HG03045 (cell line): ENCODE results near the gene POLA2.

Experiments used
- ATAC-seq: cut with Tn5 transposase; IDR thresholded peaks from one replicate; pipeline ENCODE4 v1.9.1; 2021; ENCODE audit warnings: mild to moderate bottlenecking, moderate library complexity; ENCODE audit not compliant: unreplicated experiment

Gene POLA2

DNA sequence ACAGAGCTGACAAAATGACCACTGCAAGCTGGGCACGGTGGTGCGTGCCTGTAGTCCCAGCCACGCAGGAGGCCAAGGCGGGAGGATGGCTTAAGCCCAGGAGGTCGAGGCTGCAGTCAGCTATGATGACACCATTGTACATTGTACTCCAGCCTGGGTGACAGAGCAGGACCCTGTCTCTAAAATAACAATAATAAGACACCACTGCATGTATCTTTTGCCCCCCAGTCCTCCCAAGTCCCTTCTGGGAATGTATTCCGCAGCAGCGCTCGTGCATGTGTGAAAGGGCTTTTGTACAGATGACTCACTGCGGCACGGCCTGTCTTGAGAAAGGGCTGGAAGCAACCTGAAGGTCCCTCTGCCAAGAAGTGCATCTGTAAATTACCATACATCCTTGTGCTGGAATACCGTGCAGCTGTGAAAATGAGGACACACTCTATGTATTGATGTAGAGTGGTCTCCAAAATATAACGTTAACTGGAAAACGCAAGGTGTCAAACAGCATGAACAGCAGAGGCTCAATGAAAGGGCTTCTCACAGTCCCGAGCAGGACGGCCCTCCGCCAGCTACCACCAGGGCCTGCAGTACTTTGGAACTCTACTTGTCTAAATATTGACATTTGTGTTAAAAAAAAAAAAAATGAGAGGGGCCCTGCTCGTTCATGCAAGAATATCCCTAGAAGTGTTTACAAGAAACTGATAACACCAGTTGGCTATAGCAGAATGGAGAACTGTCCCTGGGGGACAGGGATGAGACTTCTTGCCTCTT lies 43.9 kb downstream of the POLA2 start:
- ATAC-seq, result no peak

- no peak for ATAC-seq
Observed at GRCh38 chr11:65307298-65308229, 45.8 kb downstream of the POLA2 start.

DNA sequence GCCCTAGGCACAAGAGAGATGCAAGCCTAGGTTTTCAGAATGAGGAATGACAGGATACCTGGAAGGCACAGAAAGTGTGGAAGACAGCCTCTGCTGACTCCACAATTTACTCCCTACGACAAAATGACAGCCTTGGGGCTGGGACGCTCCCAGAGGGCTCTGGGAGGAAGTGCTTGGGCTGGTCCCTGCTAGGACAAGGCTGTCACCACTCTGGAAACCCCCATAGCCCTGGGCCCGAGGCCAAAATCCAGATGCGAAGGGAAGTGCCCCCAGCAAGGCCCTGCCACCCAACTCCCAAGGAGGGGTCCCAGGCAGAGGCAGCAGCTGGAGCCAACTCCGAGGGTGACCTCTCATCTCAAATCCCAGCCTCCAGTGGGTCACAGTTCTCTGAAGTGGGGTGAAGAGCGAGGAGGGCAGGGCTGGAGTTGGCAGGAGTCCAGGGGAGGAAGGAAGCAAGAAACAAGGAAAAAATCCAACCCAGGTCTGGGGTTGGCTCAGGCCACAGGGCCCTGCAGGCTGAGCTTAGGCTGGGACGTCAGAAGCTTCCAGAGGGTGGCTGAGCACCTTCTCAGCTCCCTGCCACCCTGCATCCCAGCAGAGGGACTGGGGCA lies 46.6 kb downstream of the POLA2 start:
- no peak for ATAC-seq

DNA sequence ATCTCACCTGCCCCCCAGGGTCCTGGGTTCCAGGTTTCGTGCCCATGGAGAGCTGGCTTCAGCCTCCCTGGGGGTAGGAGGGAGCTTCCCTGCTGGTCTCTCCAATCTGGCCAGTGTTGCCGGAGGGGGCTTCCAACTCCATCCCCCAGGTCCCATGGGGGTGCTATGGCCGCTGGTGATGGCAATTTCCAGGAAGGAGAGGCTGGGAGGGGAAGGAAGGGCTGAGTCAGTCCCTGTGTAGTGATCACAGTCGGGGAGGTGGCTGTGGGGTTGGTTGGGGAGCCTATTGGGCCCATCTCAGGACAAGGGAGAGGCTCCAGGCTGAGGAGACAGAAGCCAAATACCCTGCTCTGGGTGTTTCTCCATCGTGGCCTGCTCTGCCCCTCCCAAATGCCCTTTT lies 47.2 kb downstream of the POLA2 start:
- no peak for ATAC-seq

DNA sequence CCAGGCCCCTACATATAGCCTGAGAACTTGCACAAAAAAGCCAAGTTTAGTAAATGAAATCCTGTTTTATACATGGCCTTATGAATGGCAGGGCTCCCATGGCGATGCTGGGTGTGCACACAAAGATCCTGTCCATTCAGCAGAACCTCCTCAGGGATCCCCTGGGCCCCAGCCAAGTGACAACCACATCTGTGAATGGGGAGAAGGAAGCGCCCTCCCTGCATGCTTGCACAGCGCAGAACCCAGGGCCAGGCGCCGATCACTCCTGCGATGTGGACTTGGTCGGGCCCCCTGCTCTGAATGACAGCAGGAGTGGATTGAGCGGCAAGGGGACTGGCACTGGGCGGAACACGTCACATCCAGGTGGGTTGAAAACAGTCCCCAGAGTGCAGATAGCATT lies 48.5 kb downstream of the POLA2 start:
- no peak for ATAC-seq

DNA sequence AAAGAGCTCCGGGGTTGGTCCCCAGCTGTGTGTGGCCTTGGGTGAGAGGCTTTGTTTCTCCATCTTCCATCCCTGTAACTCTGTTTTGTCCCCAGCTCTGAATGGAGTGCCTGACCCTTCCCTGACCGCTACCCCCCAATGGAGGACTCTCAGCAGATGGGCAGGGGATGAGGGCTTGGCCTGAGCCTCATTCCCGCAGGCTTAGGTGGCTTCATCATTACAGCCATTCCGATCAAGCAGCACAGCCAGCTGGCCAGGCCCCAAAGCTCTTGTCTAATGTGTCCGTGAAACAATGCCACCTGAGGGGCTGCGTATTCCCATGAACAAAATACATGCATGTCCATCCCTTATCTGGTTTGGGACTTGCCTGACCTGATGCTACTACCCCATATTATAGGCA lies 49.0 kb downstream of the POLA2 start:
- ATAC-seq, result no peak

GRCh38 chr11:65311170-65311678 lies 49.5 kb downstream of the POLA2 start:
- no peak for ATAC-seq

- ATAC-seq, result peak; percentile 79
Observed at GRCh38 chr11:65314501-65315203, 52.9 kb downstream of the POLA2 start, which contains the start of gene CDC42EP2. Gene CDC42EP2, plus strand, starts transcription at chr11:65314866. Its CDS starts 6,033 bp downstream, at chr11:65320899.

GRCh38 chr11:65315204-65315865 lies 53.6 kb downstream of the POLA2 start:
- ATAC-seq, result peak; percentile 40

GRCh38 chr11:65315866-65316226 lies 54.1 kb downstream of the POLA2 start:
- no peak for ATAC-seq

- no peak for ATAC-seq
Observed at GRCh38 chr11:65316227-65317024, 54.7 kb downstream of the POLA2 start.

DNA sequence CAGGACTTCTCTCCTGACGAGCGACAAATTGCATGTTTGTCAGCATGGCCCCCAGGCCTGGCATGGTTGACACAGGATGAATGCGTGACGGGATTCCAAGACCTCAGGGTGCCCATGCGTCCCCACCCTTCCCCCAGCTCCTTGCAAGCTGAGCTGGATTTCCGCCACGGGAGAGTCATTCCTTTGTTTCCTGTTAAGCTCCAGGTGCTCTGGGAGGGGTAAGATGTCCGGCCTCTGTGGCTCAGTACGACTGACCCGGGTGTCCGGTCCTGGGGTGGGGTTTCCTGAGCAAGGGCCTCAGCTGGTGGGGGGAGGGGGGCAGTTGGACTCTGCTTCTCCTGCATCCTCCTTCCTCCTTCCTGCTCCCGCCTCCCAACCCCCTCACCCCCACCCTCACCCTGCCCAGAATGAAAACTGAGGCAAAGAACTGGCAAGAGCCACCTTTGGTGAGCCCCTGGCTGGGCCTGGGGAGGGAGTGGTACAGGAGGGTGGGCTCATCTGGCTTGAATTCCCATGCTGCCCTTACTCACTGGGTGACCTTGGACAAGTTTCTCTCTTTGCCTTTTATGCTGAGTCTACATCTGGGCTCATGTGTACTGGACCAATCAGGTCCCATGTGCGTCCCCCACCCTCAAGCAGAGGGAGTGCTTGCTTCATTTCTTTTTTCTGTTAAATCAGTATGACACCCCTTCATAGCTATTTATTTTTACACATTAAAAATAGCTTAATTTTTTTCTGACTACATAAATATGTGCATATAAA lies 55.4 kb downstream of the POLA2 start:
- no peak for ATAC-seq

GRCh38 chr11:65320386-65321075 lies 58.8 kb downstream of the POLA2 start:
- no peak for ATAC-seq

DNA sequence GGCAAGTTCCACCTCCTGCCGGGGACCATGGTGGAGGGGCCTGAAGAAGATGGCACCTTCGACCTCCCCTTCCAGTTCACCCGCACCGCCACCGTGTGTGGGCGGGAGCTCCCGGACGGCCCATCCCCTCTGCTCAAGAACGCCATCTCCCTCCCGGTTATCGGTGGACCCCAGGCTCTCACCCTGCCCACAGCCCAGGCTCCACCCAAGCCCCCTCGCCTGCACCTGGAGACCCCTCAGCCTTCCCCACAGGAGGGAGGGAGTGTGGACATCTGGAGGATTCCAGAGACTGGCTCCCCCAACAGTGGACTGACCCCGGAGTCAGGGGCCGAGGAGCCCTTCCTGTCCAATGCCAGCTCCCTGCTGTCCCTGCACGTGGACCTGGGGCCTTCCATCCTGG lies 59.3 kb downstream of the POLA2 start:
- ATAC-seq, result no peak

DNA sequence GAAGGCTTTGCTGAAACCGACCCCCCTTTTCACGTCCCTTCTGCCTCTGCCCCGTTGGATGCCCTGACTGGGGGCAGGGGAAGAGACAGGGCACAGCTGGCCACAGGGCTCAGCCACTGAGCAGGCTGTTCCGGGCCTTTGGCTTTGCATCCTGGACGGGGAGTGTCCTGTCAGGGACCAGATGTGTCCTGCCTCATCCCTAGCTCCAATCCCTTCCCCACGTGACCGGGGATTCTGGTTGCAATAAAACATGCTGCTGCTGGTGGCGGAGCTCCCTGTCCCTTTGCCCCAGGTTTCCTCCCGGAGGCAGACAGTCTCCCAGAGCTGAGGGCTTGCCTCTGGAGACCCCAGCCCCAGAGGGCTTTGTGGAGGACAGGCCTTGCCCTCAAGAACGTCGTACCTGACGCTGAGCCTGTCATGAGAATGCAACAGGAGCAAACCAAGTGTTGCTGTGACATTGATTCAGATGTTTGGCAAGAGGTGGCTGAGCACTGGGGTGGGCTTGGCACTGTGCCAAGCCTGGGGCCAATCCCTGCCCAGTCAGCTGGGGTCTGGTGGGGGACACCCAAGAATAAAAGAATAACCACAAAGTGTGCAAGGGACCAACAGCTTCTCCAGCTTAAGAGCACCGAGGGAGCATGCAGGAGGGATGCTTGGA lies 60.2 kb downstream of the POLA2 start:
- ATAC-seq, result no peak

DNA sequence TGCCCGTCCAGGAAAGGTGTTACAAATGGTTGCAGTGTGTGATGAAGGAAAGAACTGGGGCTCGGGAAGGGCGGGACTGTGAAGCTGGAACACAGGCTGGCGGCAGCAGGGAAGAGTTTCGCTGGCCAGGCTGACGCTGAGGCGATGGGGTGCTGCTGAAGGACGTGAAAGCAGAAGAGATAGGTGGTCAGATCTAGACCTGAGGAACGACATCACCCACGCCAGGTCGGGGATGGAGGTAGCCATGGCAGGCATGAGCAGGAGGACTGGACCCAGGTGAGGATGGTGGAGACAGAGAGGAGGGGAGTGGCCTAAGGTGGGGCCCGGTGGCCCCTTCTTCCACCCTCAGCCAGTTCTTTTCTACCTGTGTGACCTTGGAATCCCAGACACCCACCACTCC lies 62.1 kb downstream of the POLA2 start:
- no peak for ATAC-seq

- no peak for ATAC-seq
Observed at GRCh38 chr11:65325435-65325834, 63.7 kb downstream of the POLA2 start.

DNA sequence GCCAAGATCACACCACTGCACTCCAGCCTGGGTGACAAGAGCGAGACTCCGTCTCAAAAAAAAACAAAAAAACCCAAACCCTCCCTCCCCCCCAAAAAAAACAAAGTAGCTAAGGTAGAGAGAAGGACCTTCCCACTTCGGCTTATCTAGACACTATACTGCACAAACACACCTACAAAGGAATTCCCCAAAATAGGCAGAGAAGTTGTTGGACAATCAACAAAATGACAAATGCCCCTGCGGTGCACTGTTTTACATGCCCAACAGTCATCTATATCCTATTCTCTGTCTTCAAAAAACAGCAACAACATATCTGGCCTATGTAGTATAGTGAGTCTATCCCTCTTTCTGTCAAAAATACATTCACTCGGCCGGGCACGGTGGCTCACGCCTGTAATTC lies 65.3 kb downstream of the POLA2 start:
- ATAC-seq, result no peak
